ENCODE data around the gene DVL3. TPM values are rescaled to one million over a fixed set of nuclear protein-coding genes. Genes with fewer than 3 reads are reported as not detected.

The DVL3 gene
- polyA plus RNA-seq, 3 donors, result 59.8 to 69.3 (median 61.2) TPM

- DNase-seq (ENCODE audit: low read depth in 3 of 3, low spot score in 2 of 3), result no peak
Observed at GRCh38 chr3:184209146-184209923, 54.2 kb downstream of the DVL3 start.

GRCh38 chr3:184211297-184211696 lies 56.1 kb downstream of the DVL3 start:
- DNase-seq (ENCODE audit: low read depth in 3 of 3, low spot score in 2 of 3), result no peak

GRCh38 chr3:184211718-184212117 lies 56.5 kb downstream of the DVL3 start:
- no peak for DNase-seq (ENCODE audit: low read depth in 3 of 3, low spot score in 2 of 3)

- DNase-seq (ENCODE audit: low read depth in 3 of 3, low spot score in 2 of 3), result no peak
Observed at GRCh38 chr3:184218814-184219213, 63.6 kb downstream of the DVL3 start.

GRCh38 chr3:184222521-184222920 lies 67.3 kb downstream of the DVL3 start:
- no peak for DNase-seq (ENCODE audit: low read depth in 3 of 3, low spot score in 2 of 3)

Other genes starting within 250 kb of the DVL3 start
- 10 to 100 TPM; 44.1 to 53.7 (median 48.7) TPM for gene ABCC5, start 137.5 kb upstream of the DVL3 start, polyA plus RNA-seq (ENCODE audit: insufficient read length in 3 of 3)
- not detected for gene HTR3D, start 123.6 kb upstream of the DVL3 start, polyA plus RNA-seq (ENCODE audit: insufficient read length in 3 of 3)
- gene HTR3C, start 102.3 kb upstream of the DVL3 start, polyA plus RNA-seq (ENCODE audit: insufficient read length in 3 of 3), result not detected
- gene HTR3E, start 58.3 kb upstream of the DVL3 start, polyA plus RNA-seq (ENCODE audit: insufficient read length in 3 of 3), result not detected
- gene EIF2B5, start 20.0 kb upstream of the DVL3 start, polyA plus RNA-seq (ENCODE audit: insufficient read length in 3 of 3), result 10 to 100 TPM; 49.5 to 49.7 (median 49.5) TPM
- gene AP2M1, start 19.5 kb downstream of the DVL3 start, polyA plus RNA-seq (ENCODE audit: insufficient read length in 3 of 3), result 100 to 1,000 TPM; 399 to 438 (median 427) TPM
- 10 to 100 TPM; 55.1 to 59.6 (median 56.2) TPM for gene ABCF3, start 30.8 kb downstream of the DVL3 start, polyA plus RNA-seq (ENCODE audit: insufficient read length in 3 of 3)
- gene VWA5B2, start 74.2 kb downstream of the DVL3 start, polyA plus RNA-seq (ENCODE audit: insufficient read length in 3 of 3), result 1 to 10 TPM in 2 of 3 donors, under 1 TPM in 1; 0.92 to 1.3 (median 1.1) TPM
- 10 to 100 TPM; 27.9 to 34.3 (median 30.8) TPM for gene ALG3, start 93.6 kb downstream of the DVL3 start, polyA plus RNA-seq (ENCODE audit: insufficient read length in 3 of 3)
- 1 to 10 TPM; 2.0 to 3.0 (median 2.7) TPM for gene EEF1AKMT4, start 94.3 kb downstream of the DVL3 start, polyA plus RNA-seq (ENCODE audit: insufficient read length in 3 of 3)
- not detected for gene CAMK2N2, start 106.2 kb downstream of the DVL3 start, polyA plus RNA-seq (ENCODE audit: insufficient read length in 3 of 3)
- under 1 TPM in 1 of 3 donors, not detected in 2; 0.10 TPM for gene ECE2, start 120.6 kb downstream of the DVL3 start, polyA plus RNA-seq (ENCODE audit: insufficient read length in 3 of 3)
- 100 to 1,000 TPM; 225 to 235 (median 234) TPM for gene PSMD2, start 143.9 kb downstream of the DVL3 start, polyA plus RNA-seq (ENCODE audit: insufficient read length in 3 of 3)
- 100 to 1,000 TPM; 167 to 181 (median 171) TPM for gene EIF4G1, start 159.2 kb downstream of the DVL3 start, polyA plus RNA-seq (ENCODE audit: insufficient read length in 3 of 3)
- gene FAM131A, start 182.2 kb downstream of the DVL3 start, polyA plus RNA-seq (ENCODE audit: insufficient read length in 3 of 3), result 1 to 10 TPM; 7.7 to 9.8 (median 8.7) TPM
- gene CLCN2, start 206.2 kb downstream of the DVL3 start, polyA plus RNA-seq (ENCODE audit: insufficient read length in 3 of 3), result 1 to 10 TPM; 7.7 to 9.9 (median 8.1) TPM
- gene POLR2H, start 206.3 kb downstream of the DVL3 start, polyA plus RNA-seq (ENCODE audit: insufficient read length in 3 of 3), result 10 to 100 TPM; 87.1 to 91.3 (median 90.0) TPM
- gene THPO, start 222.8 kb downstream of the DVL3 start, polyA plus RNA-seq (ENCODE audit: insufficient read length in 3 of 3), result 1 to 10 TPM; 2.0 to 3.1 (median 2.4) TPM
- 1 to 10 TPM; 8.2 to 9.9 (median 8.9) TPM for gene CHRD, start 224.7 kb downstream of the DVL3 start, polyA plus RNA-seq (ENCODE audit: insufficient read length in 3 of 3)

Data from right renal cortex interstitium (tissue), 3 donors.